K562 (cell line): ENCODE measurements around the gene USP49. TPM values are rescaled to one million over a fixed set of nuclear protein-coding genes. Genes with fewer than 3 reads are reported as not detected.
A peak's percentile ranks its signal among the peaks of the same experiment; 100 is the strongest.

Experiments used
- ATAC-seq: fragments of 200-7000 bp; cut with Tn5 transposase; 3 replicates; pipeline ENCODE4 v1.9.1; 2020; ENCODE audit warnings: moderate library complexity
- BruUV-seq: library from RNA; stranded (reverse); fragments of 400-500 nt; replicated peaks from 2 replicates; lab custom pipeline; 2021; lab: Mats Ljungman, UMichigan
- CTCF ChIA-PET: fragments of 300-600 bp; formaldehyde crosslinking; extraction: SDS; loops from one replicate; lab custom pipeline; 2021; ENCODE audit warnings: low intra/inter-chr PET ratio; lab: Yijun Ruan, JAX
- POLR2A ChIA-PET: fragments of 300-600, 350-650 bp; sonication (Branson Sonifier 250); formaldehyde crosslinking; extraction: SDS; loops from one replicate; lab custom pipeline; 2021; ENCODE audit warnings: antibody characterized with exemption, inconsistent platforms; lab: Yijun Ruan, JAX
- DNase-seq, 4 experiments: peaks; one replicate each; pipeline versions ENCODE4 v3.0.0 to v3.0.0-alpha.2; 2011 to 2018; ENCODE audit warnings: low spot score in 3 of 4, mixed read lengths in 3 of 4; ENCODE audit errors: extremely low read depth in 1 of 4
- FAIRE-seq: peaks from 2 replicates; lab custom pipeline; 2011; peaks lifted over from hg19 to GRCh38; lab: Jason Lieb, UNC
- H2AFZ ChIP-seq: 2 replicates; pipeline ENCODE4 v1.6.0; 2011; ENCODE audit warnings: low read depth, low read length, control low read depth, inconsistent platforms
- H3K27ac ChIP-seq: fragments of 200-600 bp; 3 replicates; pipeline ENCODE4 v1.8.0; 2011; ENCODE audit warnings: low read depth, mild to moderate bottlenecking, control low read depth, inconsistent platforms, low read length, moderate library complexity, mixed read lengths; ENCODE audit errors: extremely low read depth
- H3K27me3 ChIP-seq, 2 experiments: fragments of 300-600 bp in 1 of 2; 2 replicates in 1 of 2; 3 replicates in 1 of 2; pipeline versions ENCODE4 v1.6.0 to v1.8.0; 2011; ENCODE audit warnings: inconsistent platforms in 2 of 2, low read length in 2 of 2, mild to moderate bottlenecking in 1 of 2, mixed read lengths in 1 of 2, moderate library complexity in 1 of 2; ENCODE audit not compliant: control insufficient read depth in 2 of 2, insufficient read depth in 2 of 2
- H3K36me3 ChIP-seq: fragments of 300-600 bp; 3 replicates; pipeline ENCODE4 v1.8.0; 2011; ENCODE audit warnings: mild to moderate bottlenecking, low read length, inconsistent platforms; ENCODE audit not compliant: control insufficient read depth, insufficient read depth
- H3K4me1 ChIP-seq, 2 experiments: fragments of 200-600 bp in 1 of 2; replicated peaks in 1 of 2; 2 replicates in 1 of 2; 3 replicates in 1 of 2; pipeline versions ENCODE4 v1.5.1 to v1.8.0; 2011; ENCODE audit warnings: inconsistent platforms in 2 of 2, low read length in 2 of 2, mild to moderate bottlenecking in 1 of 2, mixed read lengths in 1 of 2, moderate library complexity in 1 of 2; ENCODE audit not compliant: control insufficient read depth in 2 of 2, insufficient read depth in 2 of 2
- H3K4me2 ChIP-seq: 2 replicates; pipeline ENCODE4 v1.6.1; 2011; ENCODE audit warnings: low read length, control low read depth, inconsistent platforms, mixed read lengths; ENCODE audit not compliant: insufficient read depth
- H3K4me3 ChIP-seq: fragments of 200-600 bp; sonication (generic), shearing (Covaris generic); 2 replicates; pipeline ENCODE4 v1.5.1; 2016; ENCODE audit warnings: control low read depth, inconsistent platforms
- H3K79me2 ChIP-seq: fragments of 200-600 bp; 3 replicates; pipeline ENCODE4 v1.8.0; 2011; ENCODE audit warnings: low read length, inconsistent platforms; ENCODE audit not compliant: control insufficient read depth, insufficient read depth
- H3K9ac ChIP-seq, 2 experiments: 2 replicates each; pipeline versions ENCODE4 v1.6.0 to v1.6.1; 2011; ENCODE audit warnings: low read depth in 2 of 2, low read length in 2 of 2, control low read depth in 1 of 2, inconsistent platforms in 1 of 2, mild to moderate bottlenecking in 1 of 2, mixed read lengths in 1 of 2; ENCODE audit not compliant: insufficient read depth in 1 of 2
- H3K9me1 ChIP-seq: one replicate; pipeline ENCODE4 v1.6.0; 2011; ENCODE audit warnings: inconsistent platforms, mild to moderate bottlenecking, low read length, moderate library complexity; ENCODE audit not compliant: control insufficient read depth, insufficient read depth
- H3K9me3 ChIP-seq: replicated peaks from 2 replicates; pipeline ENCODE4 v1.5.1; 2011; ENCODE audit warnings: low read depth, low read length, inconsistent platforms; ENCODE audit not compliant: control insufficient read depth, insufficient read depth
- H4K20me1 ChIP-seq: replicated peaks from 2 replicates; pipeline ENCODE4 v1.6.1; 2011; ENCODE audit warnings: low read length, inconsistent platforms, mixed read lengths; ENCODE audit not compliant: control insufficient read depth, insufficient read depth
- CCAR2 ChIP-seq: fragments of 200-400 bp; formaldehyde crosslinking; IDR thresholded peaks from 2 replicates; pipeline ENCODE4 v1.6.1; 2017; ENCODE audit warnings: mild to moderate bottlenecking, low read depth, low read length
- ESRRA ChIP-seq: fragments of 450-650 bp; IDR thresholded peaks from 2 replicates; pipeline ENCODE4 v1.6.1; 2014; ENCODE audit warnings: low read depth, mild to moderate bottlenecking, moderate library complexity, borderline replicate concordance
- ETS2 ChIP-seq: IDR thresholded peaks from 2 replicates; pipeline ENCODE4 v1.6.1; 2016; ENCODE audit warnings: borderline replicate concordance, missing genetic modification characterization, mild to moderate bottlenecking, moderate library complexity, missing compliant biosample characterization; ENCODE audit not compliant: poor library complexity, severe bottlenecking
- FOXP1 ChIP-seq: sonication (generic); formaldehyde crosslinking; IDR thresholded peaks from 2 replicates; pipeline ENCODE4 v1.8.0; 2022; ENCODE audit warnings: mild to moderate bottlenecking, missing genetic modification reagents
- NR2C2 ChIP-seq, 2 experiments: fragments of 200-800 bp in 1 of 2; sonication (Bioruptor generic) in 1 of 2; sonication (generic) in 1 of 2; formaldehyde crosslinking in 1 of 2; IDR thresholded peaks; 2 replicates each; pipeline versions ENCODE4 v1.6.1 to v1.8.0; 2016 to 2022; ENCODE audit warnings: mild to moderate bottlenecking in 1 of 2, missing compliant biosample characterization in 1 of 2, missing genetic modification characterization in 1 of 2, missing genetic modification reagents in 1 of 2
- POU5F1 ChIP-seq: fragments of 150-350 bp; IDR thresholded peaks from 2 replicates; pipeline ENCODE4 v1.6.1; 2014; ENCODE audit warnings: borderline replicate concordance, low read length, low read depth, mild to moderate bottlenecking; ENCODE audit not compliant: partially characterized antibody
- TFAP4 ChIP-seq: sonication (generic); formaldehyde crosslinking; IDR thresholded peaks from 2 replicates; pipeline ENCODE4 v1.8.0; 2022; ENCODE audit warnings: missing genetic modification reagents, mild to moderate bottlenecking, moderate library complexity, borderline replicate concordance
- THAP7 ChIP-seq: fragments of 250-450 bp; sonication (Bioruptor Pico); IDR thresholded peaks from 2 replicates; pipeline ENCODE4 v1.5.0; 2021
- ZKSCAN3 ChIP-seq: fragments of 250-450 bp; sonication (Bioruptor Pico); IDR thresholded peaks from 2 replicates; pipeline ENCODE4 v1.4.0; 2020
- ZNF282 ChIP-seq: sonication (generic); formaldehyde crosslinking; IDR thresholded peaks from 2 replicates; pipeline ENCODE4 v1.8.1; 2023; ENCODE audit warnings: missing genetic modification reagents
- ZNF644 ChIP-seq: fragments of 200-800 bp; sonication (Bioruptor generic); IDR thresholded peaks from 2 replicates; pipeline ENCODE4 v1.6.1; 2016; ENCODE audit warnings: low read depth, missing genetic modification characterization, missing compliant biosample characterization
- WGBS: fragments of 100-300 bp; shearing (Covaris generic); methylation state at CpG from one replicate; pipeline ENCODE4 v1.1.6; 2016; ENCODE audit warnings: low coverage, mixed read lengths; ENCODE audit not compliant: insufficient coverage; ENCODE audit errors: missing lambda C conversion rate; 5-methylcytosine and 5-hydroxymethylcytosine counted together
- in situ Hi-C: fragments of 300-500 bp; cut with MboI; formaldehyde crosslinking; loops from 4 replicates; pipeline ENCODE4 v1.15.0; 2018; ENCODE audit warnings: inconsistent platforms, mixed read lengths
- intact Hi-C: fragments of 100-400 bp; cut with micrococcal nuclease; formaldehyde crosslinking; loops from 2 replicates; pipeline ENCODE4 v1.14.2; 2022
- polyA plus RNA-seq, 8 experiments: library from polyadenylated mRNA; depleted of rRNA in 4 of 8; stranded (reverse) in 5 of 8; unstranded in 3 of 8; fragments of >200 nt; fragmentation: Nextera tagmentation in 2 of 8; fragmentation: Illumina TruSeq in 1 of 8; extraction: Ambion mirVana in 2 of 8; extraction: Trizol in 1 of 8; gene quantifications; 2 replicates each; pipeline versions ENCODE4 v1.2.1 to v1.2.3, GENCODE V29; 2011 to 2014; ENCODE audit warnings: inconsistent platforms in 1 of 8, missing spikeins in 1 of 8
- total RNA-seq, 7 experiments: library from RNA; depleted of rRNA in 6 of 7; stranded (reverse); fragments of >200 nt in 6 of 7; fragmentation: Illumina TruSeq in 2 of 7; extraction: Trizol in 2 of 7; gene quantifications; 2 replicates each; pipeline versions ENCODE4 v1.2.1 to v1.2.3, GENCODE V29; 2011 to 2021; ENCODE audit warnings: low replicate concordance in 1 of 7

Gene USP49
- total and polyA plus RNA-seq, 9 of the 15 experiments (the other 6 are each of a cell fraction or from before 2014, with no cell fraction given) = 1.0 to 9.9 (median 6.5) TPM

- intact Hi-C loops = no loop called here
- H3K4me3 ChIP-seq = no peak overlapping the region
Measured at GRCh38 chr6:41748542-41748941, 146.6 kb downstream of the USP49 start.

GRCh38 chr6:41748102-41748477 is 147.1 kb downstream of the USP49 start:
- BruUV-seq = no TSS peak
- ChIA-PET CTCF (no interaction called here), POLR2A (interaction anchor here (0.8 to 2.2 kb wide), 5 partner anchors 9 to 24 kb away, joined by 3 to 6 read pairs (median 4); no protein-coding TSS in a partner anchor)
- ATAC-seq (no peak), DNase-seq (no peak), FAIRE-seq (no peak)
- in situ Hi-C loops (no loop called here), intact Hi-C loops (no loop called here)
- no peak overlapping the region for H2AFZ ChIP-seq
- no peaks in the 10 kb centered on the region for H3K9me3 ChIP-seq
- H3K9me1 ChIP-seq = no peaks in the 10 kb centered on the region
- H3K27me3 ChIP-seq = peaks cover 5 to 10% of the 10 kb centered on the region in 2 experiments; a peak in 4 of 5 replicates
- H3K36me3 ChIP-seq = no peaks in the 10 kb centered on the region
- peaks cover 12 to 14% of the 10 kb centered on the region in 2 experiments for H3K4me1 ChIP-seq
- no peak overlapping the region for H3K27ac ChIP-seq
- H3K4me3 ChIP-seq = no peak overlapping the region
- H3K9ac ChIP-seq = no peak overlapping the region
- WGBS = 57% methylated on average over 6 of the region's 6 CpGs
- H4K20me1 ChIP-seq = no peaks in the 10 kb centered on the region; the same call in 1 of the 2 replicates
- TF ChIP-seq ESRRA (peak; percentile 82), THAP7 (CRISPR knock-in tag) (no peak), POU5F1 (no peak), ETS2 (tag) (no peak), FOXP1 (CRISPR knock-in tag) (0 out of 2 replicates have a peak, but pooled peaks have one; percentile 3), ZNF282 (CRISPR knock-in tag) (no peak), CCAR2 (no peak), ZNF644 (tag) (no peak), NR2C2 (CRISPR knock-in tag; IDR thresholded peaks at IDR 0.05) (no peak), NR2C2 (tag; IDR thresholded peaks at IDR 0.05) (no peak)
- peak overlapping the region; percentile 30; the same call in 1 of the 2 replicates for H3K4me2 ChIP-seq
- H3K79me2 ChIP-seq = no peaks in the 10 kb centered on the region

More at GRCh38 chr6:41748542-41748941, 146.6 kb downstream of the USP49 start:
- no peaks in the 10 kb centered on the region for H4K20me1 ChIP-seq
- H3K27me3 ChIP-seq = peaks cover 4 to 5% of the 10 kb centered on the region in 2 experiments; a peak in 2 of 5 replicates
- no peaks in the 10 kb centered on the region for H3K79me2 ChIP-seq
- ATAC-seq (no peak), DNase-seq (no peak), FAIRE-seq (no peak)
- in situ Hi-C loops = no loop called here
- H2AFZ ChIP-seq = no peak overlapping the region
- H3K9ac ChIP-seq = no peak overlapping the region
- no peak overlapping the region for H3K4me2 ChIP-seq
- H3K27ac ChIP-seq = no peak overlapping the region
- no peaks in the 10 kb centered on the region for H3K36me3 ChIP-seq
- ChIA-PET CTCF (no interaction called here), POLR2A (interaction anchor here (1.0 to 2.2 kb wide), 4 partner anchors 9 to 24 kb away, joined by 3 to 6 read pairs (median 4); no protein-coding TSS in a partner anchor)
- H3K9me3 ChIP-seq = no peaks in the 10 kb centered on the region
- WGBS = 40% methylated on average over 3 of the region's 3 CpGs
- H3K4me1 ChIP-seq = peaks cover 8 to 14% of the 10 kb centered on the region in 2 experiments; a peak in 4 of 5 replicates
- no TSS peak for BruUV-seq
- no peaks in the 10 kb centered on the region for H3K9me1 ChIP-seq
- TF ChIP-seq ZKSCAN3 (CRISPR knock-in tag) (no peak), TFAP4 (CRISPR knock-in tag) (0 out of 2 replicates have a peak, but pooled peaks have one; percentile 36)
